NT2/D1 (cell line): ENCODE data around the gene SRPK1.

ENCODE experiments used
- YY1 ChIP-seq: IDR thresholded peaks from 2 replicates; pipeline ENCODE4 v1.6.1; 2011; ENCODE audit not compliant: insufficient read length, insufficient read depth
- ZNF274 ChIP-seq: IDR thresholded peaks from 2 replicates; pipeline ENCODE4 v1.6.1; 2011; ENCODE audit warnings: mild to moderate bottlenecking, low read depth, low read length

GRCh38 chr6:35879151-35879550 lies 41.7 kb downstream of the SRPK1 start:
- TF ChIP-seq ZNF274 (no peak), YY1 (no peak)
